Common myeloid progenitor, CD34-positive (primary cell): ENCODE data around the gene CD274.
A peak's percentile ranks its signal among the peaks of the same experiment; 100 is the strongest.

Experiments
- CTCF ChIA-PET: fragments of 350-600 bp; sonication (Branson Sonifier 250); formaldehyde crosslinking; loops from one replicate; lab custom pipeline; 2021; ENCODE audit warnings: antibody characterized with exemption; lab: Charles Lee
- POLR2A ChIA-PET: fragments of 350-600 bp; sonication (Branson Sonifier 250); formaldehyde crosslinking; loops from one replicate; lab custom pipeline; 2021; ENCODE audit warnings: antibody characterized with exemption; lab: Charles Lee
- DNase-seq, 3 donors: peaks; one replicate each; pipeline versions ENCODE4 v3.0.0 to v3.0.0-alpha.2; 2013
- H3K27ac ChIP-seq, 2 experiments: 1 replicate in 1 of 2; 2 replicates in 1 of 2; pipeline ENCODE4 v1.7.0; 2013; ENCODE audit warnings: inconsistent platforms in 2 of 2, low read length in 2 of 2, mild to moderate bottlenecking in 2 of 2, low read depth in 1 of 2, moderate library complexity in 1 of 2; ENCODE audit not compliant: severe bottlenecking in 2 of 2, insufficient read depth in 1 of 2, poor library complexity in 1 of 2
- H3K27me3 ChIP-seq, 5 experiments: replicated peaks in 2 of 5; 1 replicate in 3 of 5; 2 replicates in 2 of 5; pipeline versions ENCODE4 v1.6.1 to v1.7.0; 2013; ENCODE audit warnings: low read length in 4 of 5, mild to moderate bottlenecking in 2 of 5, moderate library complexity in 2 of 5, inconsistent platforms in 1 of 5; ENCODE audit not compliant: insufficient read depth in 5 of 5, control insufficient read depth in 4 of 5
- H3K36me3 ChIP-seq, 4 experiments: 1 replicate in 2 of 4; 2 replicates in 2 of 4; pipeline versions ENCODE4 v1.6.1 to v1.7.0; 2013; ENCODE audit warnings: low read length in 3 of 4, control low read depth in 1 of 4, mild to moderate bottlenecking in 1 of 4; ENCODE audit not compliant: control insufficient read depth in 4 of 4, insufficient read depth in 4 of 4
- H3K4me1 ChIP-seq, 4 experiments: 1 replicate in 3 of 4; 2 replicates in 1 of 4; pipeline versions ENCODE4 v1.6.1 to v1.7.1; 2013; ENCODE audit warnings: low read length in 3 of 4, mild to moderate bottlenecking in 3 of 4, control low read depth in 1 of 4, inconsistent platforms in 1 of 4, moderate library complexity in 1 of 4; ENCODE audit not compliant: control insufficient read depth in 4 of 4, insufficient read depth in 4 of 4; ENCODE audit errors: control extremely low read depth in 1 of 4
- H3K4me3 ChIP-seq, 7 experiments: 1 replicate in 4 of 7; 2 replicates in 3 of 7; pipeline versions ENCODE4 v1.5.1 to v1.7.0; 2013; ENCODE audit warnings: mild to moderate bottlenecking in 7 of 7, low read length in 6 of 7, moderate library complexity in 6 of 7, inconsistent platforms in 2 of 7, low read depth in 2 of 7, control low read depth in 1 of 7; ENCODE audit not compliant: insufficient read depth in 4 of 7, control insufficient read depth in 1 of 7; ENCODE audit errors: extremely low read depth in 1 of 7
- H3K9me3 ChIP-seq, 5 experiments: 1 replicate in 4 of 5; 2 replicates in 1 of 5; pipeline versions ENCODE4 v1.6.1 to v1.7.1; 2013; ENCODE audit warnings: low read length in 4 of 5, mild to moderate bottlenecking in 2 of 5, inconsistent platforms in 1 of 5, low read depth in 1 of 5, moderate library complexity in 1 of 5; ENCODE audit not compliant: control insufficient read depth in 4 of 5, insufficient read depth in 2 of 5; ENCODE audit errors: control extremely low read depth in 1 of 5
- WGBS: methylation state at CpG from one replicate; pipeline ENCODE4 v1.1.5; 2013; ENCODE audit not compliant: insufficient coverage; 5-methylcytosine and 5-hydroxymethylcytosine counted together

CD274 gene

DNA sequence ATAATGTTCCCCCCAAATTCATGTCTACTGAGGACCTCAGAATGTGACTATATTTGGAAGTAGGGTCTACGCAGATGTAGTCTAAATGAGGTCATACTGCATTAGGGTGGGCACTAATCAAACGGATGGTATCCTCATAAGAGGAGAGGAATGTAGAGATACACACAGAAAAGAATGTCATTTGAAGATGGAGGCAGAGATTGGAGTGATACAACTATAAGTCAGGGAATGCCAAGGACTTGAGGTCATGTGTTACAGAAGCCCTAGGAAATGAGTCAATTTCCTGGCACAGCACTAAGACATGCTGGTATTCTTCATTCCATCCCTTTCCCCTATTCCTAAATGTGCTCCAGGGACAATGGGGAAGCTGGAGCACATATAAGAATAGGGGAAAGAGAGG, 59.2 kb downstream of the CD274 start:
- Histone ChIP-seq H3K9me3 (peaks cover 0 to 2% (median 0%) of the 10 kb centered on the region in 5 experiments), H3K27ac (no peak overlapping the region), H3K4me3 (no peak overlapping the region), H3K36me3 (no peaks in the 10 kb centered on the region), H3K27me3 (no peaks in the 10 kb centered on the region), H3K4me1 (peaks cover 0 to 15% (median 3%) of the 10 kb centered on the region in 4 experiments)
- CTCF ChIA-PET: no interaction called here
- 100% methylated on average over 2 of the region's 2 CpGs for WGBS
- DNase-seq: no peak
- POLR2A ChIA-PET: no interaction called here

DNA sequence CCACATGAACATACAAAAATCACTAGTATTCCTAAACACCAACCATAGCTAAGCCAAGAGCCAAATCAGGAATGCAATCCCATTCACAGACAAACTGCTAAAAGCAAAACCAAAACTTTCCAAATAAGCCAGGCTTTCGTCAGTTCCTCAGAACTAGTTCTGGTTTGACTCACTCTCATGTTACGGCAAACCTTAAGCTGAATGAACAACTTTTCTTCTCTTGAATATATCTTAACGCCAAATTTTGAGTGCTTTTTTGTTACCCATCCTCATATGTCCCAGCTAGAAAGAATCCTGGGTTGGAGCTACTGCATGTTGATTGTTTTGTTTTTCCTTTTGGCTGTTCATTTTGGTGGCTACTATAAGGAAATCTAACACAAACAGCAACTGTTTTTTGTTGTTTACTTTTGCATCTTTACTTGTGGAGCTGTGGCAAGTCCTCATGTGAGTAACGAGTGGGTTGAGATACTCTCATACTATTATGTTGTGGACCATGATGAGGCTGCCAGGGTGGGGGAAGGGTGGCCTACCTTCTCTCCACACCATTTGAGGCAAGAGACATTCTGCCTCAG, 60.1 kb downstream of the CD274 start, which contains the start of gene PDCD1LG2:
Gene PDCD1LG2, plus strand, starts transcription at position 172 of the 572 bp plus-strand sequence. CDS start 12,016 bp downstream, outside the sequence.
- Histone ChIP-seq H3K4me3 (peak within 1 kb of the TSS in 2 of 7 experiments; percentile 16 to 50), H3K9me3 (no peaks in the 10 kb centered on the region), H3K27ac (peak within 1 kb of the TSS in 1 of 2 experiments; percentile 35), H3K27me3 (no peaks in the 10 kb centered on the region), H3K4me1 (peaks cover 0 to 15% (median 3%) of the 10 kb centered on the region in 4 experiments), H3K36me3 (no peaks in the 10 kb centered on the region)
- CTCF ChIA-PET: interaction anchor here (0.7 to 1.3 kb wide), 4 partner anchors 8 to 90 kb away, joined by 3 read pairs; no protein-coding TSS in a partner anchor
- 56% methylated on average over 2 of the region's 4 CpGs for WGBS
- DNase-seq: peak in 2 of 3 donors; percentile 19 to 49
- POLR2A ChIA-PET: no interaction called here

DNA sequence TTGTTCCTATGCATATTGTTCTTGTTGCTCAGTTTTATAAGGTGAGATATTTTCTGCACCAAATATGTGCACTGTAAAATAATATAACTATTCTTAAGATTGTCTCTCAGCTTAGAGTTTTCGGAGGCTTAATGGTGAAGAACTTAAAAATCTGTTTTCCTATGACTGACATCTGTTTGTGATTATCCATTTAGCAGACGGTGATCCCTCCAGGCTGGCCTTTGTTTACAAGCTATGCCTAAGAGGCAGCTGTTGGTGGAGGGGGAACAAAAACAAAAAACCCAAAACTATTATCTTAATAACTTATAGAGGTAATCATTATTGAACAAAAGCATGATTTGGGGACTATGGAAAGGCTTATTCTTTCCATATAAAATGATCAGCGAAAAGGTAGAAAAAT, 60.6 kb downstream of the CD274 start:
- WGBS: no CpG with 5 or more reads among the region's 3 CpGs
- peak overlapping the region in 1 of 7 experiments; percentile 50 for H3K4me3 ChIP-seq
- no peak for DNase-seq
- H3K9me3 ChIP-seq: no peaks in the 10 kb centered on the region
- H3K36me3 ChIP-seq: no peaks in the 10 kb centered on the region
- H3K27ac ChIP-seq: no peak overlapping the region
- CTCF ChIA-PET: interaction anchor here (0.8 to 1.6 kb wide), 5 partner anchors 22 to 90 kb away, joined by 3 to 4 read pairs (median 3); no protein-coding TSS in a partner anchor
- POLR2A ChIA-PET: no interaction called here
- H3K4me1 ChIP-seq: peaks cover 0 to 15% (median 3%) of the 10 kb centered on the region in 4 experiments
- H3K27me3 ChIP-seq: no peaks in the 10 kb centered on the region

DNA sequence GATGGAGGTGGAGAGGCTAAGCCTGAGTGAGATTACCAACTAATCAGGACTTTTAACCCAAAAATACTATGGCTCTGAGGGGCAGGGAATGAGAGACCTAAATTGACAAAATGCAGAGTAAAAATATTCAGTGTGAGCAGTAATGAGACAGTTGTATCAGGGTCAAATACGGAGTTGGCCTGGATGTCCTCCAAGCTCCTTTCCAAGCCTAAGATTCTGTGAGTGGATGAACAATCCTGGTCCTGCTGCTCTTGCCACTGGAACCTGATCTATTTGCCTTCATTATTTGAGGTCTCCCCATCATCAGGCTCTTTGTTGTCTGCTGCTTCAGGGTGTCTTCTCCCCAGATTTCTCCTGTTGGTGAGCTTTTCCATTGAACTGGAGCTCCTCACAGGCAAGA, 61.1 kb downstream of the CD274 start:
- Histone ChIP-seq H3K4me1 (peaks cover 0 to 15% (median 3%) of the 10 kb centered on the region in 4 experiments), H3K27me3 (no peaks in the 10 kb centered on the region), H3K27ac (no peak overlapping the region), H3K36me3 (no peaks in the 10 kb centered on the region), H3K4me3 (no peak overlapping the region), H3K9me3 (no peaks in the 10 kb centered on the region)
- CTCF ChIA-PET: interaction anchor here (0.8 to 1.6 kb wide), 2 partner anchors 23 to 39 kb away, joined by 3 to 4 read pairs; no protein-coding TSS in a partner anchor
- POLR2A ChIA-PET: no interaction called here
- DNase-seq: no peak
- WGBS: 100% methylated on average over 1 of the region's 1 CpG

GRCh38 chr9:5511935-5512580, 61.7 kb downstream of the CD274 start:
- ChIA-PET POLR2A (no interaction called here), CTCF (interaction anchor here (1.5 to 1.6 kb wide), 2 partner anchors 22 to 76 kb away, joined by 3 to 4 read pairs; no protein-coding TSS in a partner anchor)
- no peaks in the 10 kb centered on the region for H3K9me3 ChIP-seq
- H3K4me3 ChIP-seq: no peak overlapping the region
- no peaks in the 10 kb centered on the region for H3K36me3 ChIP-seq
- DNase-seq: no peak
- WGBS: 87% methylated on average over 6 of the region's 6 CpGs
- no peaks in the 10 kb centered on the region for H3K27me3 ChIP-seq
- peaks cover 0 to 15% (median 3%) of the 10 kb centered on the region in 4 experiments for H3K4me1 ChIP-seq
- H3K27ac ChIP-seq: no peak overlapping the region

- 100% methylated on average over 2 of the region's 2 CpGs for WGBS
- Histone ChIP-seq H3K4me1 (peaks cover 0 to 17% (median 3%) of the 10 kb centered on the region in 4 experiments), H3K4me3 (no peak overlapping the region), H3K36me3 (no peaks in the 10 kb centered on the region), H3K27ac (no peak overlapping the region), H3K27me3 (no peaks in the 10 kb centered on the region), H3K9me3 (no peaks in the 10 kb centered on the region)
- ChIA-PET CTCF (interaction anchor here (1.5 kb wide), 1 partner anchor 75 kb away, joined by 3 read pairs; no protein-coding TSS in a partner anchor), POLR2A (no interaction called here)
- DNase-seq: no peak
Observed at GRCh38 chr9:5512658-5513452, 62.5 kb downstream of the CD274 start.
